GM23338 (cell line): ENCODE data around the gene IRF8.

Experiments used
- CREB1 ChIP-seq: fragments of 250-450 bp; sonication (Bioruptor Pico); IDR thresholded peaks from 2 replicates; pipeline ENCODE4 v1.5.0; 2020; ENCODE audit warnings: low read depth, mild to moderate bottlenecking, moderate library complexity
- EZH2 ChIP-seq: fragments of 200-600 bp; sonication (generic); IDR thresholded peaks from one replicate; pipeline ENCODE4 v1.8.0; 2017; ENCODE audit warnings: antibody characterized with exemption, mild to moderate bottlenecking, low read depth; ENCODE audit not compliant: unreplicated experiment
- EZH2phosphoT487 ChIP-seq: fragments of 200-600 bp; sonication (generic); IDR thresholded peaks from one replicate; pipeline ENCODE4 v1.8.1; 2018; ENCODE audit warnings: antibody characterized with exemption; ENCODE audit not compliant: unreplicated experiment
- JUNB ChIP-seq: IDR thresholded peaks from one replicate; pipeline ENCODE4 v1.6.1; 2016; ENCODE audit warnings: antibody characterized with exemption; ENCODE audit not compliant: unreplicated experiment
- NANOG ChIP-seq: IDR thresholded peaks from 2 replicates; pipeline ENCODE4 v1.6.1; 2016; ENCODE audit warnings: antibody characterized with exemption, borderline replicate concordance
- POLR2AphosphoS5 ChIP-seq: IDR thresholded peaks from 2 replicates; pipeline ENCODE4 v1.6.1; 2016; ENCODE audit warnings: antibody characterized with exemption, low read depth
- STAT1 ChIP-seq: IDR thresholded peaks from one replicate; pipeline ENCODE4 v1.6.1; 2016; ENCODE audit warnings: antibody characterized with exemption; ENCODE audit not compliant: unreplicated experiment
- ZNF331 ChIP-seq: fragments of 250-450 bp; sonication (Bioruptor Pico); IDR thresholded peaks from 2 replicates; pipeline ENCODE4 v1.5.0; 2020; ENCODE audit warnings: low read depth, mild to moderate bottlenecking, moderate library complexity
- TF ChIP-seq, protein P1 (sequence below), 2 experiments: fragments of 200-600 bp in 1 of 2; sonication (generic) in 1 of 2; conservative IDR thresholded peaks; 2 replicates each; pipeline versions ENCODE4 v1.5.1 to v1.6.1; 2016 to 2017; ENCODE audit warnings: antibody characterized with exemption in 2 of 2, low read depth in 2 of 2, mild to moderate bottlenecking in 2 of 2, moderate library complexity in 1 of 2
- TF ChIP-seq, protein P2 (sequence below): IDR thresholded peaks from one replicate; pipeline ENCODE4 v1.6.1; 2018; ENCODE audit warnings: antibody characterized with exemption; ENCODE audit not compliant: unreplicated experiment
- TF ChIP-seq, protein P3 (sequence below): IDR thresholded peaks from 2 replicates; pipeline ENCODE4 v1.6.1; 2016; ENCODE audit warnings: antibody characterized with exemption

DNA sequence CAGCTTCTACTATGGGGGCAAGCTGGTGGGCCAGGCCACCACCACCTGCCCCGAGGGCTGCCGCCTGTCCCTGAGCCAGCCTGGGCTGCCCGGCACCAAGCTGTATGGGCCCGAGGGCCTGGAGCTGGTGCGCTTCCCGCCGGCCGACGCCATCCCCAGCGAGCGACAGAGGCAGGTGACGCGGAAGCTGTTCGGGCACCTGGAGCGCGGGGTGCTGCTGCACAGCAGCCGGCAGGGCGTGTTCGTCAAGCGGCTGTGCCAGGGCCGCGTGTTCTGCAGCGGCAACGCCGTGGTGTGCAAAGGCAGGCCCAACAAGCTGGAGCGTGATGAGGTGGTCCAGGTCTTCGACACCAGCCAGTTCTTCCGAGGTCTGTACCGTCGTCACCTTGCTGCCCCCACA is 19.5 kb downstream of the IRF8 start:
- TF ChIP-seq, protein P1, sequence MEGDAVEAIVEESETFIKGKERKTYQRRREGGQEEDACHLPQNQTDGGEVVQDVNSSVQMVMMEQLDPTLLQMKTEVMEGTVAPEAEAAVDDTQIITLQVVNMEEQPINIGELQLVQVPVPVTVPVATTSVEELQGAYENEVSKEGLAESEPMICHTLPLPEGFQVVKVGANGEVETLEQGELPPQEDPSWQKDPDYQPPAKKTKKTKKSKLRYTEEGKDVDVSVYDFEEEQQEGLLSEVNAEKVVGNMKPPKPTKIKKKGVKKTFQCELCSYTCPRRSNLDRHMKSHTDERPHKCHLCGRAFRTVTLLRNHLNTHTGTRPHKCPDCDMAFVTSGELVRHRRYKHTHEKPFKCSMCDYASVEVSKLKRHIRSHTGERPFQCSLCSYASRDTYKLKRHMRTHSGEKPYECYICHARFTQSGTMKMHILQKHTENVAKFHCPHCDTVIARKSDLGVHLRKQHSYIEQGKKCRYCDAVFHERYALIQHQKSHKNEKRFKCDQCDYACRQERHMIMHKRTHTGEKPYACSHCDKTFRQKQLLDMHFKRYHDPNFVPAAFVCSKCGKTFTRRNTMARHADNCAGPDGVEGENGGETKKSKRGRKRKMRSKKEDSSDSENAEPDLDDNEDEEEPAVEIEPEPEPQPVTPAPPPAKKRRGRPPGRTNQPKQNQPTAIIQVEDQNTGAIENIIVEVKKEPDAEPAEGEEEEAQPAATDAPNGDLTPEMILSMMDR (conservative IDR thresholded peaks at IDR 0.05; ENCODE audit: low read depth in 2 of 2) = no peak
- TF ChIP-seq EZH2 = no peak
- no peak for TF ChIP-seq POLR2AphosphoS5
- no peak for TF ChIP-seq EZH2phosphoT487
- TF ChIP-seq JUNB = no peak
- TF ChIP-seq, protein P2, sequence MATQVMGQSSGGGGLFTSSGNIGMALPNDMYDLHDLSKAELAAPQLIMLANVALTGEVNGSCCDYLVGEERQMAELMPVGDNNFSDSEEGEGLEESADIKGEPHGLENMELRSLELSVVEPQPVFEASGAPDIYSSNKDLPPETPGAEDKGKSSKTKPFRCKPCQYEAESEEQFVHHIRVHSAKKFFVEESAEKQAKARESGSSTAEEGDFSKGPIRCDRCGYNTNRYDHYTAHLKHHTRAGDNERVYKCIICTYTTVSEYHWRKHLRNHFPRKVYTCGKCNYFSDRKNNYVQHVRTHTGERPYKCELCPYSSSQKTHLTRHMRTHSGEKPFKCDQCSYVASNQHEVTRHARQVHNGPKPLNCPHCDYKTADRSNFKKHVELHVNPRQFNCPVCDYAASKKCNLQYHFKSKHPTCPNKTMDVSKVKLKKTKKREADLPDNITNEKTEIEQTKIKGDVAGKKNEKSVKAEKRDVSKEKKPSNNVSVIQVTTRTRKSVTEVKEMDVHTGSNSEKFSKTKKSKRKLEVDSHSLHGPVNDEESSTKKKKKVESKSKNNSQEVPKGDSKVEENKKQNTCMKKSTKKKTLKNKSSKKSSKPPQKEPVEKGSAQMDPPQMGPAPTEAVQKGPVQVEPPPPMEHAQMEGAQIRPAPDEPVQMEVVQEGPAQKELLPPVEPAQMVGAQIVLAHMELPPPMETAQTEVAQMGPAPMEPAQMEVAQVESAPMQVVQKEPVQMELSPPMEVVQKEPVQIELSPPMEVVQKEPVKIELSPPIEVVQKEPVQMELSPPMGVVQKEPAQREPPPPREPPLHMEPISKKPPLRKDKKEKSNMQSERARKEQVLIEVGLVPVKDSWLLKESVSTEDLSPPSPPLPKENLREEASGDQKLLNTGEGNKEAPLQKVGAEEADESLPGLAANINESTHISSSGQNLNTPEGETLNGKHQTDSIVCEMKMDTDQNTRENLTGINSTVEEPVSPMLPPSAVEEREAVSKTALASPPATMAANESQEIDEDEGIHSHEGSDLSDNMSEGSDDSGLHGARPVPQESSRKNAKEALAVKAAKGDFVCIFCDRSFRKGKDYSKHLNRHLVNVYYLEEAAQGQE = no peak
- no peak for TF ChIP-seq ZNF331 (CRISPR knock-in tag)
- no peak for TF ChIP-seq STAT1
- no peak for TF ChIP-seq CREB1 (CRISPR knock-in tag)
- no peak for TF ChIP-seq NANOG
- TF ChIP-seq, protein P3, sequence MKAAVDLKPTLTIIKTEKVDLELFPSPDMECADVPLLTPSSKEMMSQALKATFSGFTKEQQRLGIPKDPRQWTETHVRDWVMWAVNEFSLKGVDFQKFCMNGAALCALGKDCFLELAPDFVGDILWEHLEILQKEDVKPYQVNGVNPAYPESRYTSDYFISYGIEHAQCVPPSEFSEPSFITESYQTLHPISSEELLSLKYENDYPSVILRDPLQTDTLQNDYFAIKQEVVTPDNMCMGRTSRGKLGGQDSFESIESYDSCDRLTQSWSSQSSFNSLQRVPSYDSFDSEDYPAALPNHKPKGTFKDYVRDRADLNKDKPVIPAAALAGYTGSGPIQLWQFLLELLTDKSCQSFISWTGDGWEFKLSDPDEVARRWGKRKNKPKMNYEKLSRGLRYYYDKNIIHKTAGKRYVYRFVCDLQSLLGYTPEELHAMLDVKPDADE = no peak
